Islet of Langerhans (tissue), 1 donor: Measurements from ENCODE around the gene SLIT1.

Experiments
- FAIRE-seq: peaks from one replicate; lab custom pipeline; 2011; peaks lifted over from hg19 to GRCh38; lab: Jason Lieb, UNC

The SLIT1 gene

GRCh38 chr10:97000487-97001182, 185.1 kb downstream of the SLIT1 start:
- no peak for FAIRE-seq

GRCh38 chr10:96999987-97000386, 185.8 kb downstream of the SLIT1 start:
- FAIRE-seq: no peak

- FAIRE-seq: no peak
Measured at GRCh38 chr10:96999337-96999736, 186.4 kb downstream of the SLIT1 start.

- no peak for FAIRE-seq
Measured at GRCh38 chr10:96998329-96998888, 187.3 kb downstream of the SLIT1 start.

- FAIRE-seq: no peak
Measured at GRCh38 chr10:96996275-96996965, 189.3 kb downstream of the SLIT1 start.

- no peak for FAIRE-seq
Measured at GRCh38 chr10:96995851-96996250, 189.9 kb downstream of the SLIT1 start.

GRCh38 chr10:96992721-96993120, 193.0 kb downstream of the SLIT1 start:
- FAIRE-seq: no peak

GRCh38 chr10:96991313-96991841, 194.4 kb downstream of the SLIT1 start:
- no peak for FAIRE-seq

- no peak for FAIRE-seq
Measured at GRCh38 chr10:96988426-96988825, 197.3 kb downstream of the SLIT1 start.

GRCh38 chr10:96987842-96988175, 197.9 kb downstream of the SLIT1 start:
- no peak for FAIRE-seq

- no peak for FAIRE-seq
Measured at GRCh38 chr10:96987141-96987841, 198.5 kb downstream of the SLIT1 start.

GRCh38 chr10:96986200-96986856, 199.4 kb downstream of the SLIT1 start:
- no peak for FAIRE-seq

GRCh38 chr10:96984541-96985131, 201.1 kb downstream of the SLIT1 start:
- no peak for FAIRE-seq

- FAIRE-seq: no peak
Measured at GRCh38 chr10:96982149-96982930, 203.4 kb downstream of the SLIT1 start.

- no peak for FAIRE-seq
Measured at GRCh38 chr10:96978621-96979154, 207.1 kb downstream of the SLIT1 start.

GRCh38 chr10:96975136-96975535, 210.6 kb downstream of the SLIT1 start:
- no peak for FAIRE-seq

- no peak for FAIRE-seq
Measured at GRCh38 chr10:96973809-96974747, 211.7 kb downstream of the SLIT1 start.

GRCh38 chr10:96972264-96972663, 213.5 kb downstream of the SLIT1 start:
- FAIRE-seq: no peak

- no peak for FAIRE-seq
Measured at GRCh38 chr10:96971324-96971723, 214.4 kb downstream of the SLIT1 start.
